ENCODE results near the gene DCDC2C.

DCDC2C gene

GRCh38 chr2:3759331-3759730, 56.0 kb downstream of the DCDC2C start:
- no peaks in the 10 kb centered on the region for H3K27me3 ChIP-seq (ENCODE audit: insufficient read depth, low read length, poor library complexity, severe bottlenecking)
- no peak overlapping the region for H3K4me3 ChIP-seq (ENCODE audit: low read length, poor library complexity, severe bottlenecking)
- H3K9me3 ChIP-seq (ENCODE audit: insufficient read depth, low read depth, low read length): no peaks in the 10 kb centered on the region
- no peak overlapping the region for H3K9ac ChIP-seq (ENCODE audit: low read depth, low read length, poor library complexity, severe bottlenecking)
- H3K4me2 ChIP-seq (ENCODE audit: low read depth, low read length, poor library complexity, severe bottlenecking): no peak overlapping the region
- no peaks in the 10 kb centered on the region for H3K79me2 ChIP-seq (ENCODE audit: insufficient read depth, low read length)
- H2AFZ ChIP-seq (ENCODE audit: low read length): no peak overlapping the region
- no peaks in the 10 kb centered on the region for H3K4me1 ChIP-seq (ENCODE audit: insufficient read depth, low read length, poor library complexity, severe bottlenecking)
- H4K20me1 ChIP-seq (ENCODE audit: insufficient read depth, low read length, poor library complexity, severe bottlenecking): no peaks in the 10 kb centered on the region
- no peaks in the 10 kb centered on the region for H3F3A ChIP-seq (ENCODE audit: low read depth)
- no peaks in the 10 kb centered on the region for H3K36me3 ChIP-seq (ENCODE audit: insufficient read depth, low read length)
- no peak for TF ChIP-seq EZH2phosphoT487 (IDR thresholded peaks at IDR 0.05; ENCODE audit: borderline replicate concordance)
- TF ChIP-seq, protein P1, sequence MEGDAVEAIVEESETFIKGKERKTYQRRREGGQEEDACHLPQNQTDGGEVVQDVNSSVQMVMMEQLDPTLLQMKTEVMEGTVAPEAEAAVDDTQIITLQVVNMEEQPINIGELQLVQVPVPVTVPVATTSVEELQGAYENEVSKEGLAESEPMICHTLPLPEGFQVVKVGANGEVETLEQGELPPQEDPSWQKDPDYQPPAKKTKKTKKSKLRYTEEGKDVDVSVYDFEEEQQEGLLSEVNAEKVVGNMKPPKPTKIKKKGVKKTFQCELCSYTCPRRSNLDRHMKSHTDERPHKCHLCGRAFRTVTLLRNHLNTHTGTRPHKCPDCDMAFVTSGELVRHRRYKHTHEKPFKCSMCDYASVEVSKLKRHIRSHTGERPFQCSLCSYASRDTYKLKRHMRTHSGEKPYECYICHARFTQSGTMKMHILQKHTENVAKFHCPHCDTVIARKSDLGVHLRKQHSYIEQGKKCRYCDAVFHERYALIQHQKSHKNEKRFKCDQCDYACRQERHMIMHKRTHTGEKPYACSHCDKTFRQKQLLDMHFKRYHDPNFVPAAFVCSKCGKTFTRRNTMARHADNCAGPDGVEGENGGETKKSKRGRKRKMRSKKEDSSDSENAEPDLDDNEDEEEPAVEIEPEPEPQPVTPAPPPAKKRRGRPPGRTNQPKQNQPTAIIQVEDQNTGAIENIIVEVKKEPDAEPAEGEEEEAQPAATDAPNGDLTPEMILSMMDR (conservative IDR thresholded peaks at IDR 0.05; ENCODE audit: low read length): no peak
- H3K9me2 ChIP-seq (replicated peaks; ENCODE audit: low read depth, low read length): no peaks in the 10 kb centered on the region

GRCh38 chr2:3759761-3760160, 56.4 kb downstream of the DCDC2C start:
- TF ChIP-seq, protein P1 (conservative IDR thresholded peaks at IDR 0.05; ENCODE audit: low read length): no peak
- TF ChIP-seq EZH2phosphoT487 (IDR thresholded peaks at IDR 0.05; ENCODE audit: borderline replicate concordance): no peak
- H2AFZ ChIP-seq (ENCODE audit: low read length): no peak overlapping the region
- no peaks in the 10 kb centered on the region for H3K36me3 ChIP-seq (ENCODE audit: insufficient read depth, low read length)
- no peaks in the 10 kb centered on the region for H3K4me1 ChIP-seq (ENCODE audit: insufficient read depth, low read length, poor library complexity, severe bottlenecking)
- H3K79me2 ChIP-seq (ENCODE audit: insufficient read depth, low read length): no peaks in the 10 kb centered on the region
- H4K20me1 ChIP-seq (ENCODE audit: insufficient read depth, low read length, poor library complexity, severe bottlenecking): no peaks in the 10 kb centered on the region
- H3K4me3 ChIP-seq (ENCODE audit: low read length, poor library complexity, severe bottlenecking): no peak overlapping the region
- H3K27me3 ChIP-seq (ENCODE audit: insufficient read depth, low read length, poor library complexity, severe bottlenecking): no peaks in the 10 kb centered on the region
- H3K9ac ChIP-seq (ENCODE audit: low read depth, low read length, poor library complexity, severe bottlenecking): no peak overlapping the region
- no peaks in the 10 kb centered on the region for H3F3A ChIP-seq (ENCODE audit: low read depth)
- no peaks in the 10 kb centered on the region for H3K9me3 ChIP-seq (ENCODE audit: insufficient read depth, low read depth, low read length)
- H3K9me2 ChIP-seq (replicated peaks; ENCODE audit: low read depth, low read length): no peaks in the 10 kb centered on the region
- no peak overlapping the region for H3K4me2 ChIP-seq (ENCODE audit: low read depth, low read length, poor library complexity, severe bottlenecking)

- Histone ChIP-seq H4K20me1 (ENCODE audit: insufficient read depth, low read length, poor library complexity, severe bottlenecking) (no peaks in the 10 kb centered on the region), H3K27me3 (ENCODE audit: insufficient read depth, low read length, poor library complexity, severe bottlenecking) (no peaks in the 10 kb centered on the region), H3K79me2 (ENCODE audit: insufficient read depth, low read length) (no peaks in the 10 kb centered on the region), H3K9me3 (ENCODE audit: insufficient read depth, low read depth, low read length) (no peaks in the 10 kb centered on the region), H3F3A (ENCODE audit: low read depth) (no peaks in the 10 kb centered on the region), H3K4me3 (ENCODE audit: low read length, poor library complexity, severe bottlenecking) (no peak overlapping the region), H3K4me2 (ENCODE audit: low read depth, low read length, poor library complexity, severe bottlenecking) (no peak overlapping the region), H3K4me1 (ENCODE audit: insufficient read depth, low read length, poor library complexity, severe bottlenecking) (peaks cover 3% of the 10 kb centered on the region), H3K36me3 (ENCODE audit: insufficient read depth, low read length) (no peaks in the 10 kb centered on the region), H3K9me2 (replicated peaks; ENCODE audit: low read depth, low read length) (no peaks in the 10 kb centered on the region), H2AFZ (ENCODE audit: low read length) (no peak overlapping the region), H3K9ac (ENCODE audit: low read depth, low read length, poor library complexity, severe bottlenecking) (no peak overlapping the region)
- TF ChIP-seq, protein P1 (conservative IDR thresholded peaks at IDR 0.05; ENCODE audit: low read length): no peak
- no peak for TF ChIP-seq EZH2phosphoT487 (IDR thresholded peaks at IDR 0.05; ENCODE audit: borderline replicate concordance)
Measured at GRCh38 chr2:3761272-3761671, 57.9 kb downstream of the DCDC2C start.
